Stimulated activated CD8-positive, alpha-beta memory T cell treated with anti-CD3 and anti-CD28 coated beads, Interleukin-12 subunit alpha, Interleukin-12 subunit beta, amount 100 ng/mL, for 24 hours (primary cell): ENCODE data around the gene ZIM2.

ENCODE experiments used
- DNase-seq: peaks from one replicate; pipeline ENCODE4 v3.0.0-alpha.2; 2020; ENCODE audit errors: extremely low read depth

The ZIM2 gene

GRCh38 chr19:56838909-56839651 is 1.4 kb downstream of the ZIM2 start:
- DNase-seq = no peak

DNA sequence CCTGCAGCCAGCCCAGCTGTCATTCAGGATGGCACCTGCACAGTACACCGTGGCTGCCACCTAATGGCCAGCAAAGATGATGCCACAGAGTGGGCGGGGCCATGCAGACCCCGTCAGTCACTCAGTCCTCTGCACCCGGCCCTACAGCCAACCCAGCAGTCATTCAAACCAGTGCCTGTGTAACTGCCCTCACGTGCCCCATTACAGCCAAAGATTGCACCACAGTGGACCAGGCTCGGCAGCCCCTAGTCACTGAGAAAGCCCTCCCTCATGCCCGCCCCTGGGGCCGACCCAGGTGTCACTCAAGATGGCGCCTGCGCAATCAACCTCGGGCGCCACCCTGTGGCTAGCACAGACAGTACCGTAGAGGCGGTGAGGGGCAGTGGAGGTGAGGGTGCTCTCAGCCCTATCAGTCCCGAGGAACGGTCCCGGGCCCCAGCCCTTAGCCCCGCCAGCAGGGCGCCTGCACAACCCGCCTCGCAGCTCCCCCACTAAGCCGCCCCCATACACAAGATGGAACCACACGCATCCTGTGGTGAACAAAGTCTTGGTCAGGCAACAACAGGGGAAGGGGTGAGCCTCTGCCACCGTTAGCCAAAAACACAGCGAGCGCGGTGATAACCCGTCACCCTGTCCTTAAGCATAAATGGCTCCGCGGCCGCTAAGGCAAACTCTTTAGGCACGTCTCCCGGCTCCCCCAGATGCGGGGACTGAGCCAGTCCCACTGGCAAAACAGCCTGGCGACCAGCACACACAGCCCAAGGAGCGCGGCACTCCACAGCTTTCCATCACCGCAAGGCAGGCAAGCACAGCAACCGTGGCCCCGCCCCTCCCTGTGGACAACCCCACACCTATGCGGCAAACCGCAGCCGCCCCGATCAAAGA is 2.3 kb downstream of the ZIM2 start:
- no peak for DNase-seq

- DNase-seq = no peak
Observed at GRCh38 chr19:56837492-56838023, 3.0 kb downstream of the ZIM2 start.

- DNase-seq = no peak
Observed at GRCh38 chr19:56837004-56837403, 3.5 kb downstream of the ZIM2 start.

- DNase-seq = no peak
Observed at GRCh38 chr19:56836059-56836458, 4.5 kb downstream of the ZIM2 start.

GRCh38 chr19:56835401-56835800 is 5.1 kb downstream of the ZIM2 start:
- no peak for DNase-seq

- no peak for DNase-seq
Observed at GRCh38 chr19:56834564-56835375, 5.8 kb downstream of the ZIM2 start.

GRCh38 chr19:56832352-56832928 is 8.1 kb downstream of the ZIM2 start:
- no peak for DNase-seq

DNA sequence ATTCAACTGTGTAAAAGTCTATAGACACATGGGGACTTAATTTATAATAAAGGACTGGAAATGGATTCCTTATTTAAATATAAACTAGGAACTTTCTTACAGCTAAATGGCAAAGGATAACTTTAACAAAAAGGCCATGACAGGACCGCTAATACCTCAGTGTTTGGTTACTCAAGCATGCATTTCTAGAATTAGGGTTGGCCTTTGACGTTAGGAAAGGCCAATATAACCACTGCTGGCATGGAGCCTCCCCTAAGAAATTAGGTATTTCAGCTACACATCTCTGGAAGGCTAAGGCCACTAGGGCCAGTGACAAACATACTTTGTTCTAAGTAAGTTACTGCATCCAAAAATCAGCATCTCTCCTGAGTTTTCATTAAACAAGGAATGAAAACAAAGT is 9.3 kb downstream of the ZIM2 start:
- no peak for DNase-seq

GRCh38 chr19:56829596-56829995 is 10.9 kb downstream of the ZIM2 start:
- no peak for DNase-seq

DNA sequence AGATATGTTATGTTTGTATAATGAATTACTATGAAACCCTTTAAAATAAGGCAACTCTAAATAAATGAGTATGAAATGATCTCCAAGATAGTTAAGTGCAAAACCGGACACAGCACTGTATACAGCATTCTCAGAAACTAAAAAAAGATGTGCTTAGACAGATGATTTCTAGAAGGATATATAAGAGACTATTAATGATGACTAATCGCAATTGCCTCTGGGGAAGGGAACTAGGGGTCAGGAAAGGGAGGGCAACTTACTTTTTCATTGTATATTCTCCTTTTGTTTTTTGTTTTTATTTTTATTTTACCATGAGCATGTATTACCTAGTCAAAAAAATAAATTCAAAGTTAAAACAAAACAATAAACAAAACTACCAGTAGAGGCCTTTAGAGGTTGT is 12.8 kb downstream of the ZIM2 start:
- no peak for DNase-seq

DNA sequence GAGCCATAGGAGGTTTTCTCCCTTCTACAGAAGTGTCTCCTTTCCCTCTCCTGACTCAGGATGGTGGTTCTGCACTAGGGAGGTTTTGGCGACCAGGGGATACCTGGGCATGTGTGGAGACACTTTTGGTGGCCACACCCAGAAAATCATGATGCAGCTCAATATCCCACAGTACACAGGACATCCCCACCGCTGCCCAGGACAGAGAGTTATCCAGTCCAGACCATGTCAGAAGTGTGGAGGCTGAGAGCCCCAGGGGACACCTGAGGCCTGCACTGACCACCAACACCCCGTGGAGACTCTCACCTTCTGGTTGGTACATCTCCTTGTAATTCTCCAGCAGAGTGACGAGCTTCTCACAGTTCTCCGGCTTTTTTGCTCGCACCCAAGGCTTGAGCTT is 16.6 kb downstream of the ZIM2 start:
- DNase-seq = no peak

DNA sequence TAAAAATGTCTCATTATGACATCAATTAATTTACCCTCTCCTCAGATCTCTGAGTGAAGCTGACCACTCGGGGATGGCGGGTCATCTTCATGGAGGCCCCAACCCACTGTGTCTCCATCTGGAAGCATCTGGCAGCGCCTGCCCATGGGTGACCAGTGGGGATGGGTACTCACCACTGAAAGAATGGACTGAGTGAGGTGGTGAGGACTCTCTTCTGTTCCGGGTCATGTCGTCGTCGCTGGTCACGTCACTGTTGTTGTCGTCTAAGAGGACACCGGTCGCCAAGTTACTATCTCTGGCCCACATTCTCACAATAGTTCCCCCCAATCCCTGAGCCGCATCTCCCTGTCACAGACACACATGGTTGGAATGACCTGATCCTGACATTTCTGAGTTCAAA is 17.1 kb downstream of the ZIM2 start:
- no peak for DNase-seq

DNA sequence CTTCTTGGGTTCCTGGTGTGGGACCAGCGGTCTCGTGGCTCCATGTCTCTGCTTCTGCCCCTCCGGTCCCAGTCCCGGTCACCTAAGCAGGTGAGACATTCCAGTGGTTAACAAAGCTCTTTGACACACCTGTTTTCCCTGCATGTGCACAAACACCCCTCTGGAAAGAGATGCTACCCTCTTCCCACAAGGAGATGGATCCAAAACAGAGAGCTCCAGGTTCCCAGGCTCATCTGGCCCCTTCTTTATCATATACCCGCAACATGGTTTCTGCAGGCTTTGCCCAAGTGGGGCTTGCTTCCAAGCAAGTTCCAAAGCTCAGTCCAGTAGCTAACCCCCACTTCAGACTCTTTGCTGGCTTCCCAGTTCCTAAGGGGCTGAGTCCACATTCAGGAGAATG is 17.8 kb downstream of the ZIM2 start:
- no peak for DNase-seq

DNA sequence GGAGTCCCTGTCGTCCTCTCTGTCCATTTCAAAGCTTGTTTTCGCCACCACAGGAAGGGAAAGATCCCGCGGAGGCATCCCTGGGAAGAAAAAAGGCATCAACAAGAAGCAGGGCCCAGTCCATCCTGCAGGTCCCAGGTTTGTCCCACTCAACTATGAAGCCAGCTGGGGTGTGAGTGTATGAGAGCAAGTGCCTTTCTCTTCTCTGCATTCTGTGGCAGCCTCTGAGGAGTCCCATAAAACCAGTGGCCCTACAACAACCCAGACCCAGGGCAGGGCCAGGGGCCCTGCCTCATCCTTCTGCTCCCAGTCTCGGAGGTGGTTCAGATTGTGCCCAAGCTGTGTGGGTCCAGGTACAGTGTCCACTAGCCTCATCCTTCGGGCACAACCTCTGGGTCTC is 18.9 kb downstream of the ZIM2 start:
- DNase-seq = no peak

GRCh38 chr19:56821209-56821608 is 19.3 kb downstream of the ZIM2 start:
- no peak for DNase-seq

DNA sequence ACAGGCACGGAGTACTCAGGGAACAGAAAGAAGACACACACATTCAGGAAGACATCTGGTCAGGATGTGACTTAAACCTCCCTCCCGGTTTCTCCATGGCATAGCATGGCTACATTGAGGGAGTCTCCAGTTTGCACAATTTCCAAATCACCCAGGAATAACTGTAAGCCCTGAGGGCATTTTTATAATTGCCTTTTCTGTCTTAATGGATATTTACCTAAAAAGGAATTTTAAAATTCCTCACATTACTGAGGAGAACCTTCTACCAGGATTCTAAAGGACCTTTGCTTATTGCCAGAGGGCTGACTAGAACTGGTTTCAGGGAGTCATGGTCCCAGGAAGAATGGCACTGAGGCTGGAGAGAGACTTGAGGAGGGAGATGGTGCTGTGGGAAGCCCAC is 21.4 kb downstream of the ZIM2 start:
- no peak for DNase-seq

GRCh38 chr19:56814656-56815055 is 25.9 kb downstream of the ZIM2 start:
- no peak for DNase-seq

DNA sequence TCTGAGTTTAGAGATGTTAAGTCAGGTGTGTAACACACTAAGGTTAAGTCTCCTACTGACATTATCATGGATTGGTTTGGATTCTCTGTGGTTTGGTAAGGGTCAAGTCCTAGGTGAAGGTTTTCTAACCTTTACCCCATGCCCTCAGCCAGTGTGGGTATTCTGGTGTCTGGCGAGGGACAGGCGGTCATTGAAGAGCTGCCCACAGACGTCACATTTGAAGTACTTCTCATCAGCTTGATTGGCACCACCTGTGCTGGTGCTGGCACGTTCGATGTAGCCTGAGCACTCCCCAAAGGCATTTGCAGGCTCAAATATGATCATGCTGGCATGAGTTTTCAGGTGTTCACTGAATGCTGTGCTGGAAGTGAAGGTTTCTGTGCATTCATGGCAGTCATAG is 27.0 kb downstream of the ZIM2 start:
- DNase-seq = no peak

DNA sequence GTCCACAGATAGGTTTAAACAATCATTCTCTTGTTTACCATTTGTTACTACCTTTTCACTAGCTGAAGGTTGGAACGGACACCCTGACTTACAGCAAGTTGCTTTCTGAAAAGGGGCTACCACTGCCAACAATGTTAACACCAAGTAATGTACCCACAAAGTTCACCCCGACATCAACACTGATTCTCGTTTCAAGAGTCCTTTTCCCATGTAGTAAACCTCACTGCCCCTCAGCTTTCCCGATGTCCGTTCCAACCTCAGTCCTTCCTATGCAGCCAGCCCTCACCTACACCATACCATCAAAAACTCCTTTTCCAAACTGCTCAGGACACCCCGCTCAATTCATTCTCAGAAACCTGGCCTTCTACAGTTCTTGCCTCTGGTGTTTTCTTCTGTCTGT is 29.0 kb downstream of the ZIM2 start:
- no peak for DNase-seq

DNA sequence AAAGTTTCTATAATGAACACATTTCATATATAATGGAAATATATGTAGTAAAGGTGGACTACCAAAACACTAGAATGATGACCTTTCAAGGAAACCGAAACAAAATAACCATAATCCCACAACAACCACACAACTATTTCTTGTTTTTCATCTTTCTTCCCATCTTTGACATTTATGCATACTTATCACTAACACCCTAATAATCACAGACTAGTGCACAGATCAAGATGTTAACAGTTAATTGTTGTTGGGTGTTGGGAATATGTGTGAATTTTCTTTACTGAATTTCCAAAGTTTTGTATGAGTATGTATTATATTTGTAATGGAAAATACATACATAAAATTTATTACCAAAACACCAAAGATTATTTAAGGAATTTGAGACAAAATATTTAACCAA is 30.3 kb downstream of the ZIM2 start:
- DNase-seq = no peak
